ENCODE results near the gene INPP5D.
"Not testable (repeated sequence)": the region's sequence is repeated elsewhere in the genome, so short reads cannot be mapped to it uniquely, and the experiment has no call there.

GRCh38 chr2:233099820-233100191 lies 39.7 kb downstream of the INPP5D start:
- TF ChIP-seq CTCF (conservative IDR thresholded peaks at IDR 0.05; ENCODE audit: low read depth, low read length); EZH2 (IDR thresholded peaks at IDR 0.05; ENCODE audit: borderline replicate concordance, low read depth, low read length, poor library complexity, severe bottlenecking): not testable (repeated sequence)

Data from A673 (cell line).